NCI-H1930 (cell line): ENCODE results near the gene BSND.
A peak's percentile ranks its signal among the peaks of the same experiment; 100 is the strongest.
"Not testable (repeated sequence)": the region's sequence is repeated elsewhere in the genome, so short reads cannot be mapped to it uniquely, and the experiment has no call there.

Source experiments
- DNase-seq, 2 experiments: peaks; one replicate each; lab custom pipeline; 2025; lab: John Stamatoyannopoulos, UW

Gene BSND

GRCh38 chr1:55018395-55018794, 19.7 kb downstream of the BSND start:
- DNase-seq = no peak

- peak; percentile 46 to 56 for DNase-seq
These were observed 23.3 kb downstream of the BSND start for GRCh38 chr1:55021942-55022546.

GRCh38 chr1:55024163-55024562, 25.4 kb downstream of the BSND start:
- DNase-seq = not testable (repeated sequence)

GRCh38 chr1:55026682-55027081, 27.9 kb downstream of the BSND start:
- not testable (repeated sequence) for DNase-seq

GRCh38 chr1:55031098-55031497, 32.4 kb downstream of the BSND start:
- DNase-seq = not testable (repeated sequence)

- DNase-seq = no peak
These were observed 34.5 kb downstream of the BSND start for GRCh38 chr1:55033265-55033614.

GRCh38 chr1:55034476-55035133, 35.9 kb downstream of the BSND start:
- DNase-seq = no peak

GRCh38 chr1:55035904-55036303, 37.2 kb downstream of the BSND start:
- no peak for DNase-seq

- no peak for DNase-seq
These were observed 39.2 kb downstream of the BSND start for GRCh38 chr1:55037733-55038551.

GRCh38 chr1:55038552-55038838, 39.8 kb downstream of the BSND start:
- no peak for DNase-seq

GRCh38 chr1:55038974-55039341, 40.2 kb downstream of the BSND start:
- no peak for DNase-seq

- DNase-seq = no peak
These were observed 40.8 kb downstream of the BSND start, which contains the start of gene PCSK9 for GRCh38 chr1:55039342-55040082. Gene PCSK9, plus strand, starts transcription at chr1:55039548. Its CDS starts 290 bp downstream, at chr1:55039838.

- no peak for DNase-seq
These were observed 41.6 kb downstream of the BSND start for GRCh38 chr1:55040083-55040932.

GRCh38 chr1:55040933-55041494, 42.3 kb downstream of the BSND start:
- DNase-seq = no peak

GRCh38 chr1:55041613-55042012, 42.9 kb downstream of the BSND start:
- DNase-seq = no peak

GRCh38 chr1:55043011-55043410, 44.3 kb downstream of the BSND start:
- DNase-seq = no peak

- no peak for DNase-seq
These were observed 45.0 kb downstream of the BSND start for GRCh38 chr1:55043726-55044125.

GRCh38 chr1:55044617-55045397, 46.1 kb downstream of the BSND start:
- DNase-seq = no peak

GRCh38 chr1:55045430-55045829, 46.7 kb downstream of the BSND start:
- DNase-seq = no peak

GRCh38 chr1:55046871-55047270, 48.1 kb downstream of the BSND start:
- DNase-seq = no peak

- DNase-seq = no peak
These were observed 48.9 kb downstream of the BSND start for GRCh38 chr1:55047611-55048010.
